H54 (cell line): ENCODE data around the gene SART1.
A peak's percentile ranks its signal among the peaks of the same experiment; 100 is the strongest.

Experiments
- DNase-seq: peaks from one replicate; pipeline ENCODE4 v3.0.0; 2011; ENCODE audit warnings: low spot score, mixed read lengths; ENCODE audit not compliant: insufficient read length
- FAIRE-seq: peaks from 3 replicates; lab custom pipeline; 2011; peaks lifted over from hg19 to GRCh38; lab: Jason Lieb, UNC
- POLR2A ChIP-seq: IDR thresholded peaks from 2 replicates; pipeline ENCODE4 v1.6.1; 2011; ENCODE audit warnings: low read depth, mild to moderate bottlenecking, low read length

SART1 gene

DNA sequence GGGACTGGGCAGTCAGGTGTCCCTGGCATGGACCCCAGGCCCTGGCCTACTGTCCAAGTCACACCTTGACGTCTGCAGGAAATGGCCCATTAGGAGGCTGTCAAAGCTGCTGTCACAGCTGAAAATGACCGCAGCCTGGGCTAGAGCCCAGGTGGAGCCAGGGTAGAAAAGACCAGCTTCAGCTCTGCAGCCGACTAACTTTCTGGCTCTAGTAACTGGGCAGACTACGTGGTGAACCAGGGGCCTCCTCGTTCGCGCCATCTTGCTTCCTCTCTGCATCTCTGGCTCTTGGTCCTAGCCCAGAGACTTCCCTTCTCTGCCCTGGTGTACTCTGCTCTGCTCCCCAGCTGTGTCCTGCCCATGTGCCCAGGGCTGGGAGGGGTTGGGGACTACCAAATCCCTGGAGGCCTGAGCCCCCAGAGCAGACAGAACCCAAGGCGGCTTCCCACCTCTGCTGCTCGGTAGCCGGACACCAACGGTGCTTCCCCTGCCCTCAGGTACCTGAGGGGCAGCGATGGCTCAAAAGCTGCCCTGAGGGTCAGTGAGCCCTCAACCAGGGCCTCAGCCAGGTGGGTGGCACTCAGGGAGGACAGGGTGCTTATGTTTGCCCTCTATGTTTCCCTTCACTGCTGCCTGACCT, 19.7 kb downstream of the SART1 start:
- FAIRE-seq: no peak
- no peak for DNase-seq
- TF ChIP-seq POLR2A: no peak

DNA sequence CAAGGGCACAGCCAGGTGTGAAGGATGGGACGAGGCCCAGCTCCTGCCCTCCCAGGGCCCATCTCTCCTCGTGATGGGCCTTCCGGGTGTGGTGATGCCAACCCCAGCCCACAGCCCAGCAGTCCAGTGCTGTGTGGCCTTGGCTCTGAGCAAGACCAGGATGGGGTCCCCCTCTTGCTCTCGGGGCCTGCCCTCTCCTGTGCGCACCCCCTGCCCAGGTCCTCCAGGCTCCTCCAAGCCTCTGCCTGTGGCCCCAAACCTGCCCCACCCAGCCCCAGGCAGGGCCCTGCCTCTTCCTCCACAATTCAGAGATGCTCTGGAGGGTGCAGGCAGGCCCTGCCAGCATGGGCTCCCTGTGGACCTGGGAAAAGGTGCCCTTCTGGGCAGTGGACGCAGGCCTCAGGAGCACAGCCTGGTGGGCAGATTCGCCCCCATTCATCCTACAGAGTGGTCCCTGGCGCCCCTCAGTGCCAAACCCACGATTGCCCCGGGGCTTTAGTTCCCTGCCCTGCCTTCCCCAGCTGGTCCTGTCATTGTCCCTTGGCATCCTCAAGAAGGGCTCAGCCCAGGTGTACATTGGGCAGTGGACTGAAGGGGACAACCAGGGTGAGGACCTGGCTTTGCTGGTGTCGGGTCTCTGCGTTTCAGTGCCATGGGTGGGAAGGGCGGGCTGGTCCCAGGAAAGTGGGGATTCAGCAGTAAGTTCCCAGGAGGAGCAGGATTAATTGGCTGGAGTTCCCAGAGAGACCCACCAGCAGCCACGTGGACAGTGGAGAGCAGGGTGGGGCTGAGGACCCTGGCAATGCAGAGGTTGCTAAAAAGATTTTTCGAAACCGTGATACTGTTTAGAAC, 20.7 kb downstream of the SART1 start:
- DNase-seq: no peak
- no peak for TF ChIP-seq POLR2A
- FAIRE-seq: no peak

DNA sequence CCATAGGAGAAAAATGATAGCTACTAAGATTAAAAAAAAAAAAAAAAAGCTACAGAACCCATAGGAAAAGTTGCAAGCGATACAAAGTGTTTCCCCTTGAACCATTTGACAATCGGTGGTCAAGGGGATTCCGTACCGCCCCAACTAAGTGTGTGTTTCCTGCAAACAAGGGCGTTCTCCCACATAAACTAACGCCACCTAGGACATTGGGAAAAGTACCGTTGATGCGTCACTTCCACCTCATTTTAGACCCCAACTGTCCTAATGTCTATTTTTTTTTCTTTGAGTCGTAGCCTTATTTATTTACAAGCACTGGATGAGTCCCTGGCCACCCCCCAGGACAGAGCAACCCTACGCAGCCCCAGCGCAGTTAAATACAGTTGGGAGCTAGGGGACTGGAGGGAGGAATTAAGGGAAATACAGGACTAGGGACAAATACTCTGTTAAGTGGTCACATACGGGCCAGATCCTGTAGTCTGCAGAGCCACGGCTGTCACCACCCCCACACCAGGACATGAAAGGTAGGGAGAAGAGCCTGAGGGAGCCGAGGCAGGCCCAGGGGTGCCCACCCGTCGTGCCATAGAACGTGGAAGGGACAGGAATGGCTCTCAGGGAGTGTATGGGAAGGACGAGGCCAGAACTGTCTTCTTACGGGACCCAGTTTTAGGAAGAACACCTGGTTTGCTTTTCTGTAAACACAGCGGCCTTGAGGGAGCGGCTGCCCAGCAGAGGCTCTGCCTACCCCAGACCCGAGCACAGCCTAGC, 21.5 kb downstream of the SART1 start:
- DNase-seq (no peak), FAIRE-seq (no peak)
- no peak for TF ChIP-seq POLR2A

DNA sequence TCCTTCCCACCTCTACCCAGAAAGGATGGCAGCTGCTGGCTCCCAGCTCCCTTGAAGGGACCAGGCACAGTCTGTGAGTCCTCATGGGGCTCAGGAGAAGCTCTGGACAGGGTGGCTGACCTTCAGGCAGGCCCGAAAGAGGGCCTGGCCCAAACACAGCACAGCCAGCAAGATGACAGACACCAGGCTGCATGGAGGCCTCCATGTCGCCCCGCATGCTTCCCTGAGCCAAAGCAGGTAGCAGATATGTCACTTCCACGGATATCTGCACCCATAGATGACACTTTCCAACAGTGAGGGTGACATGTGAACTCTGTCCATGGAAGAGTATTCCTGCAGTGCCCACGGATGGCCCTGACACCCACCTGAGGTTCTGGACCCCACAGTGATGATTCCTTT, 22.1 kb downstream of the SART1 start:
- FAIRE-seq (no peak), DNase-seq (no peak)
- TF ChIP-seq POLR2A: no peak

DNA sequence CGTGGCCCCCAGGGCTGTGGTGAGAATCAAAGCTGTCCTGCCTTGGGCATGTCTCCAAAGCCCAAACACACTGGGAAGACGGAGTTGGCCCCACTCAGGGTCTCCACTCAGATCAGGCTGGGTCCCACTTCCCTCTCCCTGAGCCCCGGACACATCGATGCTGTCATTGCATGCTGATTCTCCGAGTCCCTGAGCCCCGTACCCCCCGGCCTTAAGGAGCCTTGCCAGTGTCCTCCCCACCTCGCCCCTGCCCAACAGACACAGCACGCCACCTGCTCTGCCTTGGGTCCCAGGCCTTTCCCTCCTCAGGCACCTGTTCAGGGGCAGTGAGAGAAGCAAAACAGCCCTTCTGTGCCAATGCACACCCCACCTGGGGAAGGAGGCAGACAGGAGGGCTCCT, 25.8 kb downstream of the SART1 start:
- FAIRE-seq: no peak
- DNase-seq: no peak
- TF ChIP-seq POLR2A: no peak

DNA sequence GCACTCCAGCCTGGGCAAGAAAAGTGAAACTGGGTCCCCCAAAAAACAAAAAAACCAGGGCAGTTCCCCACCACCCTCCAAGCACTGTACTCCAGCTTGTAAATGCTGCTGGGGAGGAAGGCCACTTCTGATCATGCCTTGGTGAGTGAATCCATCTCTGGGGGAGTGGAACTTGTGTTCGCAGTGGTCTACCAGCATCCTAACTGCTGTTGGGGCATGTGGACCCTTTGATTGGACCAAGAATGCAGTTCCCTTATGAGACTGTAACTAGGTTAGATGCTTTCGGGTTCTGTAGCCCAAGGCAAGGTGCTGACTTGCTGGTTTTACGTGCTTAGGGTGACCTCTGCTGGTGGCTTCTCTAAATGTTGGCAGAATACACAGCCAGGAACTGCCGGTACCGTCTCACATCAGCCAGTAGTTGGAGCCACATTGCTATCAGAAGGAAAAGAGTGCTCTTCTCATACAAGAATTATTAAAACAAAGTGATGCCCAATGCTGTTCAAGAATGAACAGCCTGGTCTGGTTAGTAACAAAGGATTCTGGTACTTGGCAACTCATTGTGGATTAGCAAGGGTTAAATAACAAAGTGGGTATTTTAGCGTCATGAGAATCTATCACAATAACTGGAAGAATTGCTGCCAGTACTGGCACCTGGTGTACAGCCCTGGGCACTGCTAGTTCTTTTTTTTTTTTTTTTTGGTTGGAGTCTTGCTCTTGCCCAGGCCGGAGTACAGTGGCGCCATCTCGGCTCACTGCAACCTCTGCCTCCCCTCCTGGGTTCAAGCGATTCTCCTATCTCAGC, 27.5 kb downstream of the SART1 start:
- TF ChIP-seq POLR2A: no peak
- peak; percentile 79 for DNase-seq
- peak; percentile 70 for FAIRE-seq

DNA sequence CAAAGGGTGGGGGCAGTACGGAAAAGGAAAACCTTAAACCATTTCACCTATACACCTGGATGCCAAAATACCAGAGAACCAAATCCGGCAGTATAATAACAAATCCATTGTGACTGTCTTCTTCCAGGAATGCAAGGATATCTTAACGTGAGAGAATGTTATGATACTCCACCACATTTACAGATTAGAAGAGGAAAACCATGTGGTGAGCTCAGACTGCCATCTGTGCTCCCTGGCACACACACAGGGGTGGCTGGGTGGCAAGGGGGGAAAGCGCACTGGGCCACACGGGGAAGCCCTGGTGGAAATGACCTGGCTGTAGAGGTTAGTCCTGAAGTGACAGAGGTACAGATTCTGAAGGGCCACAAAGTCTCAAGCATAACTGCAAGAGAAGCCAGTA, 30.5 kb downstream of the SART1 start:
- FAIRE-seq (no peak), DNase-seq (no peak)
- TF ChIP-seq POLR2A: no peak

DNA sequence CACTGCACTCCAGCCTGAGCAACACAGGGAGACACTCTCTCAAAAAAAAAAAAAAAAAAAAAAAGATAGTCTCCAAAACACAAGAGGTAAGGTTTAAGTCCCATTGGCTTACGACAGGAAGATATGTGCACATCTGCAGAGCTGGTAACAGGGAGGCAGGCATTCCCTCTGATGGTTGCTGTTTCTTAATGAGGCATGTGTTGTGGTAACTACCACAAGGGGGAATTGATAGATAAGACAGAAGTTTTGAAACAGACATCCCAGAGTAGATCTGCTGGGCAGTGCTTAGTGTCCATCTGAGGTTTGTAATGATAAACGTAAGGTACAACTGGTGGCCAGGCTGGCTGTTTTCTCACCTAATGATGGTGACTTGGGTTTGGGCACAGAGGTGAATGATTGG, 35.8 kb downstream of the SART1 start:
- TF ChIP-seq POLR2A: no peak
- FAIRE-seq (no peak), DNase-seq (no peak)

DNA sequence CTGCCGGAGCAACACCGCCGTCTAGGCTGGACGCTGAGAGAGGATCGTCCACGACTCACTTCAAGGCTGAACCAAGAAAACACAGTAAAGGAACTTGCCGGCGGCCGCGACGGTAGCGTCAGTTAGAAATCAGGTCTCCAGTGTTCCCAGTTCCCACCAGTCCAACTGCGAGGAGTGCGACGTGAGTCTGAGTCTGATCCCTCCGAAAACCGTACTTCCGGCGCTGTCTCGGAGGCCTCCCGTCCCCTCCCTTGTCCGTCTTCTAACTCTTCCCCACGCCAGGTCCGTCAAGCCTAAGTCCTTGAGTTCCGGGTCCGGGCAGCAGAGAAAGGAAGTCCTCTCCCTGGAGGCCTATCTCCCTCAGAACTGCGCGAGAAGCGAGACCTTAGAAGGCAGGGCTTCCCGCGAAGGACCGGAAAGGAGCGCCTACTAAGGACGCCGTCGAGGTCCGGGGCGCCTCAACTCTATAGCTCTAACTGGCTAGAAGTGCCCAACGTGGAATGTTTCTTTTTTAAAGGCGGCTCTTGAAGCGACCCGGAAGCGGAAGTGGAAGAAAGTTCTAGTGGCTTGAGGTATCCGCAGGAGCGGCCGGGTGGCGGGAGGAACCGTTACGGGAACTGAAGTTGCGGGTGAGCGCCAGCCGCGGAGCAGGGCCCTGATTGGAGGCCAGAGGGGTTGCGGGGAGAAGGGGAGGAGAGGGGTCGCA, 40.6 kb downstream of the SART1 start, which contains the start of the genes BANF1 and EIF1AD:
Gene BANF1 (plus strand): TSS at position 562 of the 706 bp plus-strand sequence. CDS start 748 bp downstream, outside the sequence.
Gene EIF1AD (minus strand): TSS at position 216 of the 706 bp plus-strand sequence. CDS start 1,768 bp downstream, outside the sequence.
- FAIRE-seq: no peak

DNA sequence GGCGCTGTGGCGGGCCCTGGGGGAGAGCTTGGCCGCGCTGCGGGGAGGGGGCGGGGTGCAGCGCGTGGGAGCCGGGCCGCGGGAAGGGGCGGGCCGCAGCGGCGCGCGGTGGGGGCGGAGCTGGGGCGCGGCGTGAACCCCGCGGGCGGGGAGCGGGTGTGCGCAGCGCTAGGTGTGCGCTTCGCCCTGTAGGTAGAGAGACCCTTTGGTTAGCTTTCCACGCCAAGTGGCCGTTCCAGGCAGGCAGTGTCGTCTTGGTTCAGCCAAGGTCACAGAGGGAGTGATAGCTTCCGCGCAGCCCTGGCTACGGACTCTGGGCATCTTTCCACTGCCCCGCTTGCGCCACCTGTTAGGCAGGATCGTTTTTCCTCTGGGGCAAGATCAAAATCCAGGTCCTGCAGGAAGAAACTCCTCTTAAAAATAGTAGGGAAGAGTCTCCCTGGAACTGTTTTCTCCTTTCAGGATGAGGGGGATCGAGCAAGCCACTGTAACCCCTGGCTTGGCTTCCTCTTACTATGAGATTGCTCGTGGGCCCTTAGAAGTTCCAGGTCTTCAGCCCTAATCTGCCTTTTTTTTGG, 41.2 kb downstream of the SART1 start:
- FAIRE-seq: no peak
- no peak for DNase-seq
- peak; percentile 26; the same call in 1 of the 2 replicates for TF ChIP-seq POLR2A

More for the DNA sequence above, 40.6 kb downstream of the SART1 start, which contains the start of the genes BANF1 and EIF1AD:
- TF ChIP-seq POLR2A: peak; percentile 91
- peak; percentile 83 for DNase-seq

DNA sequence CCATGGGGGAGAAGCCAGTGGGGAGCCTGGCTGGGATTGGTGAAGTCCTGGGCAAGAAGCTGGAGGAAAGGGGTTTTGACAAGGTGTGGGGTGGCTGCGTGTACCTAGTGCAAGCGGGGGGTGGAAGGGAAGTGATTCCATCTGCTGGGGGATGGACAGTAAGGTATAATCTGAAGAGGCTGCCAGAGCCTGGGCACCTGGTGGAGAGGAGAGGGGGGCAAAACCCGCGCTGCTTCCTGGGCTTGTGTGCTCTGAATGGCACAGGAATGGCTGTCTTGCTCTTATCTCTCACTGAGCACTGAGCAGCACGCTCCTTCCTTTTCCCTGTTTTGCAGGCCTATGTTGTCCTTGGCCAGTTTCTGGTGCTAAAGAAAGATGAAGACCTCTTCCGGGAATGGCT, 41.8 kb downstream of the SART1 start:
- DNase-seq (no peak), FAIRE-seq (no peak)
- TF ChIP-seq POLR2A: no peak

DNA sequence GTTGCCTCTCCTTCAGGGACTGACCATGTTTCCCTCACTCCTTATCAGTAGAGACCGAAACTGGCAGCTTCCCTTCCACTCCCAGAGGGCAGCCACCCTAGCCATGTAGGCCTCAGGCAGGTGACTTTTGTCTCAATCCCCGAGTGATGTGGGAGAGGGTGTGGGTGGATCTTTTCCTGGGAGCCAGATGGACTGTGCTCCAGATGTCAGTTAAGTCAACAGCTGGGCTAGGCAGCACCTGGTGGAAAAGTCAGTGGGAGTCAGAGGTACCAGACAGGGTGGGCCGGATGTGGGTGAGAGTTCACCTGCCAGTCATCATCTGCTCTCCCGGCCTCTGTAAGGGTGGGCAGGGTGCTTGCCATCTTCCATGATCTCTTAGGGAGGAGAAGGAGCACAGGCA, 42.7 kb downstream of the SART1 start:
- FAIRE-seq: no peak
- TF ChIP-seq POLR2A: no peak
- DNase-seq: no peak
